K562 (cell line): ENCODE data around the gene FRAT1. TPM values are rescaled to one million over a fixed set of nuclear protein-coding genes. Genes with fewer than 3 reads are reported as not detected.
A peak's percentile ranks its signal among the peaks of the same experiment; 100 is the strongest.

ENCODE experiments used
- ATAC-seq: fragments of 200-7000 bp; cut with Tn5 transposase; 3 replicates; pipeline ENCODE4 v1.9.1; 2020; ENCODE audit warnings: moderate library complexity
- BruUV-seq: library from RNA; stranded (reverse); fragments of 400-500 nt; replicated peaks from 2 replicates; lab custom pipeline; 2021; lab: Mats Ljungman, UMichigan
- CTCF ChIA-PET: fragments of 300-600 bp; formaldehyde crosslinking; extraction: SDS; loops from one replicate; lab custom pipeline; 2021; ENCODE audit warnings: low intra/inter-chr PET ratio; lab: Yijun Ruan, JAX
- POLR2A ChIA-PET: fragments of 300-600, 350-650 bp; sonication (Branson Sonifier 250); formaldehyde crosslinking; extraction: SDS; loops from one replicate; lab custom pipeline; 2021; ENCODE audit warnings: antibody characterized with exemption, inconsistent platforms; lab: Yijun Ruan, JAX
- DNase-seq, 4 experiments: peaks; one replicate each; pipeline versions ENCODE4 v3.0.0 to v3.0.0-alpha.2; 2011 to 2018; ENCODE audit warnings: low spot score in 3 of 4, mixed read lengths in 3 of 4; ENCODE audit errors: extremely low read depth in 1 of 4
- FAIRE-seq: peaks from 2 replicates; lab custom pipeline; 2011; peaks lifted over from hg19 to GRCh38; lab: Jason Lieb, UNC
- H2AFZ ChIP-seq: 2 replicates; pipeline ENCODE4 v1.6.0; 2011; ENCODE audit warnings: low read depth, low read length, control low read depth, inconsistent platforms
- H3K27ac ChIP-seq: fragments of 200-600 bp; 3 replicates; pipeline ENCODE4 v1.8.0; 2011; ENCODE audit warnings: low read depth, mild to moderate bottlenecking, control low read depth, inconsistent platforms, low read length, moderate library complexity, mixed read lengths; ENCODE audit errors: extremely low read depth
- H3K27me3 ChIP-seq, 2 experiments: fragments of 300-600 bp in 1 of 2; 2 replicates in 1 of 2; 3 replicates in 1 of 2; pipeline versions ENCODE4 v1.6.0 to v1.8.0; 2011; ENCODE audit warnings: inconsistent platforms in 2 of 2, low read length in 2 of 2, mild to moderate bottlenecking in 1 of 2, mixed read lengths in 1 of 2, moderate library complexity in 1 of 2; ENCODE audit not compliant: control insufficient read depth in 2 of 2, insufficient read depth in 2 of 2
- H3K36me3 ChIP-seq: fragments of 300-600 bp; 3 replicates; pipeline ENCODE4 v1.8.0; 2011; ENCODE audit warnings: mild to moderate bottlenecking, low read length, inconsistent platforms; ENCODE audit not compliant: control insufficient read depth, insufficient read depth
- H3K4me1 ChIP-seq, 2 experiments: fragments of 200-600 bp in 1 of 2; replicated peaks in 1 of 2; 2 replicates in 1 of 2; 3 replicates in 1 of 2; pipeline versions ENCODE4 v1.5.1 to v1.8.0; 2011; ENCODE audit warnings: inconsistent platforms in 2 of 2, low read length in 2 of 2, mild to moderate bottlenecking in 1 of 2, mixed read lengths in 1 of 2, moderate library complexity in 1 of 2; ENCODE audit not compliant: control insufficient read depth in 2 of 2, insufficient read depth in 2 of 2
- H3K4me2 ChIP-seq: 2 replicates; pipeline ENCODE4 v1.6.1; 2011; ENCODE audit warnings: low read length, control low read depth, inconsistent platforms, mixed read lengths; ENCODE audit not compliant: insufficient read depth
- H3K4me3 ChIP-seq: fragments of 200-600 bp; sonication (generic), shearing (Covaris generic); 2 replicates; pipeline ENCODE4 v1.5.1; 2016; ENCODE audit warnings: control low read depth, inconsistent platforms
- H3K79me2 ChIP-seq: fragments of 200-600 bp; 3 replicates; pipeline ENCODE4 v1.8.0; 2011; ENCODE audit warnings: low read length, inconsistent platforms; ENCODE audit not compliant: control insufficient read depth, insufficient read depth
- H3K9ac ChIP-seq, 2 experiments: 2 replicates each; pipeline versions ENCODE4 v1.6.0 to v1.6.1; 2011; ENCODE audit warnings: low read depth in 2 of 2, low read length in 2 of 2, control low read depth in 1 of 2, inconsistent platforms in 1 of 2, mild to moderate bottlenecking in 1 of 2, mixed read lengths in 1 of 2; ENCODE audit not compliant: insufficient read depth in 1 of 2
- H3K9me1 ChIP-seq: one replicate; pipeline ENCODE4 v1.6.0; 2011; ENCODE audit warnings: inconsistent platforms, mild to moderate bottlenecking, low read length, moderate library complexity; ENCODE audit not compliant: control insufficient read depth, insufficient read depth
- H3K9me3 ChIP-seq: replicated peaks from 2 replicates; pipeline ENCODE4 v1.5.1; 2011; ENCODE audit warnings: low read depth, low read length, inconsistent platforms; ENCODE audit not compliant: control insufficient read depth, insufficient read depth
- H4K20me1 ChIP-seq: replicated peaks from 2 replicates; pipeline ENCODE4 v1.6.1; 2011; ENCODE audit warnings: low read length, inconsistent platforms, mixed read lengths; ENCODE audit not compliant: control insufficient read depth, insufficient read depth
- COPS2 ChIP-seq: fragments of 450-650 bp; conservative IDR thresholded peaks from 2 replicates; pipeline ENCODE4 v1.6.1; 2016; ENCODE audit warnings: mild to moderate bottlenecking, moderate library complexity
- GTF2F1 ChIP-seq: IDR thresholded peaks from 2 replicates; pipeline ENCODE4 v1.6.1; 2011; ENCODE audit warnings: low read depth, low read length, improper control_type of control experiment
- HNRNPK ChIP-seq: fragments of 200-400 bp; formaldehyde crosslinking; IDR thresholded peaks from one replicate; pipeline ENCODE4 v1.6.1; 2018; ENCODE audit warnings: mild to moderate bottlenecking, low read depth, low read length; ENCODE audit not compliant: poor library complexity, severe bottlenecking
- ZNF57 ChIP-seq: fragments of 450-650 bp; formaldehyde crosslinking; IDR thresholded peaks from 2 replicates; pipeline ENCODE4 v1.4.0; 2020; ENCODE audit warnings: mild to moderate bottlenecking, moderate library complexity
- WGBS: fragments of 100-300 bp; shearing (Covaris generic); methylation state at CpG from one replicate; pipeline ENCODE4 v1.1.6; 2016; ENCODE audit warnings: low coverage, mixed read lengths; ENCODE audit not compliant: insufficient coverage; ENCODE audit errors: missing lambda C conversion rate; 5-methylcytosine and 5-hydroxymethylcytosine counted together
- in situ Hi-C: fragments of 300-500 bp; cut with MboI; formaldehyde crosslinking; loops from 4 replicates; pipeline ENCODE4 v1.15.0; 2018; ENCODE audit warnings: inconsistent platforms, mixed read lengths
- intact Hi-C: fragments of 100-400 bp; cut with micrococcal nuclease; formaldehyde crosslinking; loops from 2 replicates; pipeline ENCODE4 v1.14.2; 2022
- polyA plus RNA-seq, 8 experiments: library from polyadenylated mRNA; depleted of rRNA in 4 of 8; stranded (reverse) in 5 of 8; unstranded in 3 of 8; fragments of >200 nt; fragmentation: Nextera tagmentation in 2 of 8; fragmentation: Illumina TruSeq in 1 of 8; extraction: Ambion mirVana in 2 of 8; extraction: Trizol in 1 of 8; gene quantifications; 2 replicates each; pipeline versions ENCODE4 v1.2.1 to v1.2.3, GENCODE V29; 2011 to 2014; ENCODE audit warnings: inconsistent platforms in 1 of 8, missing spikeins in 1 of 8
- total RNA-seq, 7 experiments: library from RNA; depleted of rRNA in 6 of 7; stranded (reverse); fragments of >200 nt in 6 of 7; fragmentation: Illumina TruSeq in 2 of 7; extraction: Trizol in 2 of 7; gene quantifications; 2 replicates each; pipeline versions ENCODE4 v1.2.1 to v1.2.3, GENCODE V29; 2011 to 2021; ENCODE audit warnings: low replicate concordance in 1 of 7
- TF ChIP-seq, protein P1 (sequence below): fragments of 450-650 bp; IDR thresholded peaks from 2 replicates; pipeline ENCODE4 v1.6.1; 2018; ENCODE audit not compliant: partially characterized antibody
- TF ChIP-seq, protein P2 (sequence below): sonication (generic); formaldehyde crosslinking; IDR thresholded peaks from 2 replicates; pipeline ENCODE4 v1.9.0; 2022; ENCODE audit warnings: mild to moderate bottlenecking, missing genetic modification reagents
- TF ChIP-seq, protein P3 (sequence below): fragments of 250-450 bp; sonication (Bioruptor Pico); IDR thresholded peaks from 2 replicates; pipeline ENCODE4 v1.8.0; 2021; ENCODE audit warnings: moderate library complexity, mild to moderate bottlenecking, inconsistent platforms
- TF ChIP-seq, protein P4 (sequence below): fragments of 450-650 bp; IDR thresholded peaks from 2 replicates; pipeline ENCODE4 v1.6.1; 2016; ENCODE audit warnings: borderline replicate concordance

The FRAT1 gene
- total and polyA plus RNA-seq, 9 of the 15 experiments (the other 6 are each of a cell fraction or from before 2014, with no cell fraction given) = 0.11 to 4.6 (median 1.4) TPM

- TF ChIP-seq, protein P1, sequence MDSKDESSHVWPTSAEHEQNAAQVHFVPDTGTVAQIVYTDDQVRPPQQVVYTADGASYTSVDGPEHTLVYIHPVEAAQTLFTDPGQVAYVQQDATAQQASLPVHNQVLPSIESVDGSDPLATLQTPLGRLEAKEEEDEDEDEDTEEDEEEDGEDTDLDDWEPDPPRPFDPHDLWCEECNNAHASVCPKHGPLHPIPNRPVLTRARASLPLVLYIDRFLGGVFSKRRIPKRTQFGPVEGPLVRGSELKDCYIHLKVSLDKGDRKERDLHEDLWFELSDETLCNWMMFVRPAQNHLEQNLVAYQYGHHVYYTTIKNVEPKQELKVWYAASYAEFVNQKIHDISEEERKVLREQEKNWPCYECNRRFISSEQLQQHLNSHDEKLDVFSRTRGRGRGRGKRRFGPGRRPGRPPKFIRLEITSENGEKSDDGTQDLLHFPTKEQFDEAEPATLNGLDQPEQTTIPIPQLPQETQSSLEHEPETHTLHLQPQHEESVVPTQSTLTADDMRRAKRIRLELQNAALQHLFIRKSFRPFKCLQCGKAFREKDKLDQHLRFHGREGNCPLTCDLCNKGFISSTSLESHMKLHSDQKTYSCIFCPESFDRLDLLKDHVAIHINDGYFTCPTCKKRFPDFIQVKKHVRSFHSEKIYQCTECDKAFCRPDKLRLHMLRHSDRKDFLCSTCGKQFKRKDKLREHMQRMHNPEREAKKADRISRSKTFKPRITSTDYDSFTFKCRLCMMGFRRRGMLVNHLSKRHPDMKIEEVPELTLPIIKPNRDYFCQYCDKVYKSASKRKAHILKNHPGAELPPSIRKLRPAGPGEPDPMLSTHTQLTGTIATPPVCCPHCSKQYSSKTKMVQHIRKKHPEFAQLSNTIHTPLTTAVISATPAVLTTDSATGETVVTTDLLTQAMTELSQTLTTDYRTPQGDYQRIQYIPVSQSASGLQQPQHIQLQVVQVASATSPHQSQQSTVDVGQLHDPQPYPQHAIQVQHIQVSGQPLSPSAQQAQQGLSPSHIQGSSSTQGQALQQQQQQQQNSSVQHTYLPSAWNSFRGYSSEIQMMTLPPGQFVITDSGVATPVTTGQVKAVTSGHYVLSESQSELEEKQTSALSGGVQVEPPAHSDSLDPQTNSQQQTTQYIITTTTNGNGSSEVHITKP = peak; percentile 96
- TF ChIP-seq ZNF57 (CRISPR knock-in tag) (no peak), GTF2F1 (no peak)
- TF ChIP-seq, all 486 proteins: peak for 32
These were observed 14.7 kb downstream of the FRAT1 start (continued) for GRCh38 chr10:97333601-97334369.

DNA sequence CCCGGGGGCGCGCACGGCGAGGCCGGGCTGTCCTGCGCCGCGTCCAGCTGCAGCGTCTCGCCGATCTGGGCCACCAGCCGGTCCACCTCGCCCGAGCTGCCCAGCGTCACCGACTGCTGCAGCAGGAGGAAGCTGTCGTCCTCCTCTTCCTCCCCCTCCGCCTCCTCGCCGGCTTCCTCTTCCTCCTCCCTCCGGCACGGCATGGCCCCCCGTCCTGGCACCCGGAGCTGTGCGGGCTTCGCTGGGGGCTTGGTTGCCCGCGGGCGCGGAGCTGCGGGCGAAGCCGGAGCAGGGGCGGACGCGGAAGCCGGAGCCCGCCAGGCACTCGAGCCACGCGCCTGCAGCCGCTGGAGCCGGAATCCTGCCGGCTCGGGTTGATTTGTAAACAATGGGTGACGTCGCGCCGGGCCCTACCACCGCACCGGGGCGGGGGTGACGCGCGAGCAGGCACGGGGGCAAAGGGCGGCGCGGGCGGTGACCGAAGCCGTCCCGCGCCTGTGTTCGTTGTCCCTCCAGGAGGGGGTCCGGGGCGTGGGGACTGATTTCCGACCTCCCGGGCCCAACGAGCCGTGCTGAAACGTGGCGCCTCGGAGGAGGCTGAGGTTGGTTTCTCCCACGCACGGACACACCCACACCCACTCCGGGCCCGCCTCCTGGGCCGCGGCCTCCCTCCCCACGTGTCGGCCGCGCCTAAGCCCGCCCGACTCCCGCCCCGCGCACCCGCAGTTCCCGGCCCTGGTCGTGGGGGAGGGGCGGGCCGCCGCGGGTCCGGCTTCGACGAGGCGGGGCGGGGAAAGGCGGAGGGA lies 15.5 kb downstream of the FRAT1 start, which contains the start of gene FRAT2:
Gene FRAT2, minus strand, starts transcription at position 360 of the 806 bp plus-strand sequence. Its CDS starts 157 bp downstream, at position 203.
- CTCF ChIA-PET = no interaction called here
- in situ Hi-C loops = no loop called here
- H3K36me3 ChIP-seq = peaks cover 20% of the 10 kb centered on the region; the same call in 2 of the 3 replicates
- H2AFZ ChIP-seq = peak within 1 kb of the TSS; percentile 97
- H3K4me1 ChIP-seq = peaks cover 14 to 32% of the 10 kb centered on the region in 2 experiments
- peak within 1 kb of the TSS; percentile 98 for H3K27ac ChIP-seq
- WGBS = under 1% methylated on average over 27 of the region's 103 CpGs
- no peaks in the 10 kb centered on the region for H3K27me3 ChIP-seq
- intact Hi-C loops = loop anchor here (5.0 kb wide), 1 partner anchor 42 kb away; the partner anchor contains the start of gene ARHGAP19
- H3K9me3 ChIP-seq = no peaks in the 10 kb centered on the region
- ATAC-seq = peak; percentile 87
- POLR2A ChIA-PET = interaction anchor here (0.6 to 1.8 kb wide), 3 partner anchors 9 to 1111 kb away, joined by 3 to 6 read pairs (median 3); partner anchors contain the start of gene FRAT1
- peak within 1 kb of the TSS; percentile 92 for H3K4me2 ChIP-seq
- peak; percentile 90 to 94 (median 92) for DNase-seq
- no peaks in the 10 kb centered on the region for H3K9me1 ChIP-seq
- BruUV-seq = no TSS peak
- no peaks in the 10 kb centered on the region for H4K20me1 ChIP-seq
- peak; percentile 69 for FAIRE-seq
- H3K79me2 ChIP-seq = peaks cover 45% of the 10 kb centered on the region
- H3K4me3 ChIP-seq = peak within 1 kb of the TSS; percentile 73
- peak within 1 kb of the TSS; percentile 93 to 96 for H3K9ac ChIP-seq
- TF ChIP-seq, protein P2, sequence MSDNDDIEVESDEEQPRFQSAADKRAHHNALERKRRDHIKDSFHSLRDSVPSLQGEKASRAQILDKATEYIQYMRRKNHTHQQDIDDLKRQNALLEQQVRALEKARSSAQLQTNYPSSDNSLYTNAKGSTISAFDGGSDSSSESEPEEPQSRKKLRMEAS (CRISPR knock-in tag) = peak; percentile 86
- TF ChIP-seq HNRNPK (peak; percentile 17), COPS2 (no peak)
- TF ChIP-seq, protein P3, sequence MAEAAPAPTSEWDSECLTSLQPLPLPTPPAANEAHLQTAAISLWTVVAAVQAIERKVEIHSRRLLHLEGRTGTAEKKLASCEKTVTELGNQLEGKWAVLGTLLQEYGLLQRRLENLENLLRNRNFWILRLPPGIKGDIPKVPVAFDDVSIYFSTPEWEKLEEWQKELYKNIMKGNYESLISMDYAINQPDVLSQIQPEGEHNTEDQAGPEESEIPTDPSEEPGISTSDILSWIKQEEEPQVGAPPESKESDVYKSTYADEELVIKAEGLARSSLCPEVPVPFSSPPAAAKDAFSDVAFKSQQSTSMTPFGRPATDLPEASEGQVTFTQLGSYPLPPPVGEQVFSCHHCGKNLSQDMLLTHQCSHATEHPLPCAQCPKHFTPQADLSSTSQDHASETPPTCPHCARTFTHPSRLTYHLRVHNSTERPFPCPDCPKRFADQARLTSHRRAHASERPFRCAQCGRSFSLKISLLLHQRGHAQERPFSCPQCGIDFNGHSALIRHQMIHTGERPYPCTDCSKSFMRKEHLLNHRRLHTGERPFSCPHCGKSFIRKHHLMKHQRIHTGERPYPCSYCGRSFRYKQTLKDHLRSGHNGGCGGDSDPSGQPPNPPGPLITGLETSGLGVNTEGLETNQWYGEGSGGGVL (CRISPR knock-in tag) = no peak
- TF ChIP-seq, protein P4, sequence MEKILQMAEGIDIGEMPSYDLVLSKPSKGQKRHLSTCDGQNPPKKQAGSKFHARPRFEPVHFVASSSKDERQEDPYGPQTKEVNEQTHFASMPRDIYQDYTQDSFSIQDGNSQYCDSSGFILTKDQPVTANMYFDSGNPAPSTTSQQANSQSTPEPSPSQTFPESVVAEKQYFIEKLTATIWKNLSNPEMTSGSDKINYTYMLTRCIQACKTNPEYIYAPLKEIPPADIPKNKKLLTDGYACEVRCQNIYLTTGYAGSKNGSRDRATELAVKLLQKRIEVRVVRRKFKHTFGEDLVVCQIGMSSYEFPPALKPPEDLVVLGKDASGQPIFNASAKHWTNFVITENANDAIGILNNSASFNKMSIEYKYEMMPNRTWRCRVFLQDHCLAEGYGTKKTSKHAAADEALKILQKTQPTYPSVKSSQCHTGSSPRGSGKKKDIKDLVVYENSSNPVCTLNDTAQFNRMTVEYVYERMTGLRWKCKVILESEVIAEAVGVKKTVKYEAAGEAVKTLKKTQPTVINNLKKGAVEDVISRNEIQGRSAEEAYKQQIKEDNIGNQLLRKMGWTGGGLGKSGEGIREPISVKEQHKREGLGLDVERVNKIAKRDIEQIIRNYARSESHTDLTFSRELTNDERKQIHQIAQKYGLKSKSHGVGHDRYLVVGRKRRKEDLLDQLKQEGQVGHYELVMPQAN = peak; percentile 70; the same call in 1 of the 2 replicates
